Fibroblast of skin of left biceps (primary cell): ENCODE results near the gene ZNF608.

Experiments used
- DNase-seq, 2 experiments: peaks; one replicate each; pipeline ENCODE4 v3.0.0-alpha.2; 2013; ENCODE audit warnings: low read depth in 2 of 2

ZNF608 gene

DNA sequence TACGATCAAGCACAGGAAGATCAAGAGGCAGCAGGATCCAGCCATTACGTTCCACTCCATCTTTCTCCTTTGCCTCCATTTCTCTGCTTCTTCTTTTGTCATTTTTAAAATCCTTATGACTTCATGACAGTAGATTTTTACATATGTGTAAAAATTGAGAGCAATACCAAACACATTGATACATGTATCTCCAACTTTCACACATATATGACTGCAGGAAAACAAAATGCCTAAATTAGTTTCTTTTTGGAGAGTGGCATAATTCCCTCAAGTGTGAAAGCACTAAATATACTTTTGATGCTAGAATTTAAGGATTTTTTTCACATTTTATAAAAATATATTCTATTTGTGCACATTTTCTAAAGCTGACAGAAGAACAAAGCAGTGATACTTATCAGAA, 8.6 kb upstream of the ZNF608 start:
- DNase-seq, result no peak

DNA sequence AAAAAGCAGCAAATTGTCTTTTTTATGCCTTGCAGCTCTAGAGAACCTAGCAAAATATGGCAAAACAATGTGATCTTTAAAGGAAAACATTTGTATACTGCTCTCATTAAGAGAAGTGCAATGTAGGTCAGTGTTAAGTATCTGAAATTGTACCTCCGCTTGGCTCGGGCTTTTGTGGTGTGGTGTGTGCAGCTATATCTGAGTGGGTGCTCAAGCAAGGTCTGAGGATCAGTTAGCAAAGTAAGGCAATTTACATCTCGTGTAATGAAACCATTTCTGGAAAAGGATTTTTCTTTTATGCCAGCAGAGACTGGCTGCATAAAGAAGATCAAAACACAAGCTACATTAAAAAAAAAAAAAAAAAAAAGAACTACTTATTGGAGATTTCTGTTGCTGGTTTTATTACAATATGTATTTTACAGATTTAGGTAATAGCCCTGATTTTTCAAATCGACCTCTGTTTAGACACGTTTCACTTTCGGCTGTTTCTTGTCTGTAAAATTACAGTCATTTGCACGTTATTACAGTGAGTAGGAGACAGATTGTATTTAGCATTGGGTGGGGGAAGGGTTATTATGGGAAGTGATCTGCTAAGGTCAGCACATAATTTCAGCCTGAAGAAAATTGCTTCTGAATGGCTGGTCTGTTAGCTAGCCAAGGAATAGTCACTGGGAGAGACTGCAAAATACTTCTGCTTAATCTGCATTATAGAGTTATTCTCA, 7.9 kb upstream of the ZNF608 start:
- DNase-seq, result no peak

DNA sequence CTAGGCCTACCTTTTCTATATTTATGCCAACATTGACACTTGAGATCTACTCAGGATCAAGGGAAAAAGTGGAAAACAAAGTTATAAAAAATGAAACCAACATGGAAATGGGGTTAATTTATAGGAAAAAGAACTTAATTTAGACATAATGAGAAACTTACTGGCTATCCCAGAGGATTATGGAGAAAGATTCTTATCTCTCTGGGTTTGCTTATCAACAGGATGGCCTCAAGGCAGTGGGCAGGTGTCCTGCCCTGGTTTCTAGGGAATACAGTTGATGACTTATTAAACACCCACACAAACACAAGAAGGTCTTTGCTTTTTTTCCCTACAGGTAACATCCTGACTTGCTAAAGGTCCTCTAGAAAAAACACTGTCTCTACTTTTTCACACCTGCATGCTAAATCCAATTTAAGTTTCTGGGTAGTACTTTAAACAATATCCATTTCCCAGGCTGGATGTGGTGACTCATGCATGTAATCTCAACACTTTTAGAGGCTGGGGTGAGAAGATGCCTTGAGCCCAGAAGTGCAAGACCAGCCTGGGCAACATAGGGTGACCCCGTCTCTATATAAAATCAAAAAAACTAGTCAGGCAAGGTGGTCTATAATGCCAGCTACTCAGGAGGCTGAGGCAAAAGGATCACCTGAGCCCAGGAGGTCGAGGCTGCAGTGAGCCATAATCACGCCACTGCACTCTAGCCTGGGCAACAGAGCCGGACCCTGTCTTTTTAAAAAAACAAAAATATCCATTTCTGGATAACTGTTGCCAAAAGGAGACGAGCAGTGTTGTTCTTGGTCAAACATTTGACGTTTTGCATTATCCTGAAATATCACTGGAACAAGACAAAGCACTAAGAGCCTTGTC, 6.6 kb upstream of the ZNF608 start:
- DNase-seq, result no peak

DNA sequence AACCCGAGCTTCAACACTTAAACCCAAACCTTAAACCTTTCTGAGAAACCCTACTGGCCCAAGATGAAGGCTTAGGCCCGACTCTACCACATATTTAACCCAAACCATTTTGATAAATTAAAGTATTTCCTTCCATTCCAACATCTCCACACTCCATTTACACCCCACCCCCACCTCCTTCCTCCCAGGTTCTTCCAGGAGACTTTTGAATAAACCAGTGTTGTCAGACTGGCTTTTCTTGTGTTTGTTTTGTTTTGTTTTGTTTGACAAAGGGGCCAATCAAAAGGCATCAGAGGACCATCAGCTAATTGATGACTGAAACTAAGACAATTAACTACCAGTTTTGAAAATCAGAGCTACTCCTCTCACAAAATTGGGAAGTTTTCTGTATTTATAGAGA, 4.6 kb upstream of the ZNF608 start:
- no peak for DNase-seq

DNA sequence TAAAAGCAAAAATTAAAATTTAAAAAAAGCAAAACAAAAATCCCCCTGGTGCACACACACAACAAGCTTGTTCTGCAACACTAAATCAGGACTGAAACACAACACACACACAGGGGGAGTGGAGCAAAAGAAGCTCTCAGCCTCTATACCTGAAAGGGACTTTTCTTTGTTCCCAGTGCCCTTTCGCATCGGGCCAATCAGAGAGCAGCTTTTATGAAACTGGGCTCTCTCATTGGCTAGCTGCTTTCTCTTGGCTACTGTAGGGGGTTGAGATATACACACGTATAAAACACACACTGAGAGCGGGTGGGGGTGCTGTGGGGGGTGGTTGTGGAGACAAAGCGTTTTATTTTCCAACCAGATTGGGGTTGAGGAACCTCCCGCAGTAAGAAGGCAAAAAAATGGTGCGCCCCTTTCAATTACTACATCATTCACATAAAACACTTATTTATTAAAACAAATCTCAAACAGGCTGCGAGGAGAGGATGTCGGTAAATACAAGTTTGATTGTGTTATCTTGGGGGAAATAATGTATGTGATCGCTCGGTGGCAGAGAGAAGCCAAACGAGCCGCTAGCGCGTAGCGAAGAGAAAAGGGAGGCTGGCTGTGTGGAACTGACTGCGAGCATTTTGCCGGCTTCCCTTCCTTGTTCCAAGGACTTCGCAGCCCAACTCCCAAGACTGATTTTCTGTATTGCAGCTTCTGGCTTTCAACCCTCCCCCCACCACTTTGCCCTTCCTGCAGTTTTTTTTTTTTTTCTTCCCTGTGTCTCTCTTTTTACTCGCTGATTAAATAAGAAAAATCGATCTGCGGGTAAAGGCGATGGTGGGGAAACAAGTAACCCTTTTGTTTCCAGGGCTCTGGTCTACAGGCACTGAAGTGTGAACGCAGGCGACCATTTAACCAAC, 2.5 kb upstream of the ZNF608 start:
- peak; percentile 75 to 81 for DNase-seq

DNA sequence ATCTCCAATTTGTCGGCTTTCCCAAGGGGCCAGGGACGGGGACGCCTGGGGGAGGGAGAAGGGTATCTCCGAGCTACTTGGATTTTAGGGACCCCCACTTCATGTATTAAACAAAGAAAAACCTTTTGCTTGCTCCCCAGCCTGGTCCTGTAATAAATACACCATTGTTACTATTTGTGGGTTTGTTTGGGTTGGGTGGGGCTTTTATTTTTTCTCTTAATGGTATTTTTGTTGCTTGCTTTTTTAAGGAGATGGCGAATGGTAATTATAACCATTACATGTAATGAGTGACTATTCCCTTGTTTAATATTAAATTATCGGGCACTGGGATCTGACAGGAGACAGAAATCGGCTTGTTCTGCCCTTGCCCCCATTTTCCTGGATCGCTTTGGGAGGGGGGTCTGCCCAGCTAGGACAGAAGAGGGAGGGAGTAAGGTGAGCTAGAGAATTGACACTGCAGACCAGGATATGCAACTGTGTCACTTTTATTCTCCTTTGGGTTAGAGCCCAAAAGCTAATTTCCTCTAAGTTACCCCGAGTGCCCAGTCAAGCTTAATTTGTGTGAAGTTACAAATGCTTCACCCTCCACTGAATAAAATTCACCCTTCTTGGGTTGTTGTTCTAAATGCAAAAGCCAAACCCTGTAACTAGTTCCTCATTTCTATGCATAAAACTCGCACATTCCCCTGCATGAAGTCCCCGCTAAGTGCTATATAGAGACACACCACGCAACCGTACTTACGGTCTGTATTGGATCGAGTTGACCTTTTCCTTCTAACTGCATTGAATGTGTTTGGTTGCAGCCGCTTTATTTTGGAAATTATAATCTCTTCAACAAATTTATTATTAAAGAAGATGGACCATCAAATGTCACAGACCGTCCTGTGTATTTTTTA, 1.6 kb upstream of the ZNF608 start:
- no peak for DNase-seq

DNA sequence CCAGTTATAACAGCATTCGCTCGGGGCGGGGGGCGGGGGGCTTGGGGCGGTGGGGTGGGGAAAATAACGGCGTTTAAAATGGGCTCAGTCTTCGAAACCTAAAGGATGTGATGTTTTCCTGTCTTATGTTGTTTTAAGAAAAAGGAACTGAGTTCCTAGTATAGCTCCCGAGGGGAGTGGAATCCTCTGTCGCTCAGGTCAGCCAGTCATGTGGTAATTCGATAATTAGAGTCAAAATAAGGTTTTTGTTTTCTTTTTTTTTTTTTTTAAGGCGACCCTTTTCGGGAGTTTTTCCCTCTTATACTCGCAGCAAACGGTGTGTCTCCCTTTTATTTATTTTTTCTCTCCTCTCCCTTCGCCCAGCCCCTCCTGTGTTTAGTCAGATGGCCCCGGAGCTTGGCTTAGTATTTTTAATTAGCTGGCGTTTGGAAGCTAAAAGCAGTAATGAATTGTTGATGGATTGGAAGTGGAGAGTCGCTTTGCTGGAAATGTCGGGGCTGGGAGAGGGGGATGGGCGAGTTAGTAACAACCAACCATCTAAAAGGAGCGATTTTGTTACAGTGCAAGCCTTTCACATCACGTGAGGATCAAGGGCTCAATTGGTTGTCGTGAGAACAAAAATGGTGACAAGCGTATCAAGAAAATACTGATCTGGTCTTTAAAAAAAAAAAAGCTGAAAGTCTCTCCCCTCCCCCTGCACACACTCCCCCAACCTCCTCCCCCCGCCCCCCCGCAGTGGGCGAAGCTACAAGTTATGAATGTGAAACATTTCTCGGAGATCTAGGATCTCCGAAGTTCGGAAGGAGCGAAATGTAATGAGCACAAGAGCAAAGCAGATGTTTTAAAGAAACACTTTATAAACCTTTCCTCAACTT, 714 bp upstream of the ZNF608 start:
- DNase-seq, result peak; percentile 84 to 88

DNA sequence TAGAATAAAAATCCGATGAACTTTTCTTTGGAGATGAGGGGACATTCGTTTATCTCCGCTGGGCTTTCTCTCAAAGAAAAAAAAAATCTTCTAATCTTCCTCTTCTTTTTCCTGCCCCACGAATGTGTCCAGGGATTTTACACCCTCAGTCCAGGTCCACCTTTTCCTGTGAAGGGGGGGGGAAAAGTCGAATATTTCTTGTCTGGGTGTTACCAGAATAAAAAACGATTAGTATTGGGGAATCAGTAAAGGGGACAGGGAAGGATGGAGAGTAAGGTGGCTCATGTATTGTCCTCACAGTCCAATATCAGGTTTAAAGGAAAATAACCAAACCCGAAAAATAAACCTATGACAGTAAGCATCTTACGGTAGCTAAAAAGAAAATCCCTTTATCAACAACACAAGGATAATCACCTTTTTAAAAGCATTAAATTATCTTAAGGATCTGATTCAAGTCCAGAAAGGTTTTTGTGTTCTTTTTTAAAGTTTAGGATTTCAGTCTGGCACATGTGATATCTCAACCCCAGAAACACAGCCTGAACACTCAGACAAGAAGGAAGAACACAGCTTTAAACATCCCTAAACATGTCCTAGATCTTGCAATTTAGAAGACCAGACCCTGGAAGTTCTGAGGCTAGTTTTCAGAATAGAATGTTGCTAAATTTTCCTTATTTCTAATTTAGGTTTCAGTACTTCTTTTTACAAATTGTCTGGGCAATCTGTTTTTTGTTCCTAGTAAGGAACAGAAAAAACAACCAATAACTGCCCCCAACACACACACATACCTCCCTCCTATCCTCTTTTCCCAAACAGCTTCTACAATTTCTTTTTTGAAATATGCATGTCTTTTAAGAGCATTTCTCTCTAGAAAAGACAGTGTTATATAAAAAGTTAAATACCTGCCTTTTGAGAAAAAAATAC, 1.2 kb downstream of the ZNF608 start:
- DNase-seq, result no peak

DNA sequence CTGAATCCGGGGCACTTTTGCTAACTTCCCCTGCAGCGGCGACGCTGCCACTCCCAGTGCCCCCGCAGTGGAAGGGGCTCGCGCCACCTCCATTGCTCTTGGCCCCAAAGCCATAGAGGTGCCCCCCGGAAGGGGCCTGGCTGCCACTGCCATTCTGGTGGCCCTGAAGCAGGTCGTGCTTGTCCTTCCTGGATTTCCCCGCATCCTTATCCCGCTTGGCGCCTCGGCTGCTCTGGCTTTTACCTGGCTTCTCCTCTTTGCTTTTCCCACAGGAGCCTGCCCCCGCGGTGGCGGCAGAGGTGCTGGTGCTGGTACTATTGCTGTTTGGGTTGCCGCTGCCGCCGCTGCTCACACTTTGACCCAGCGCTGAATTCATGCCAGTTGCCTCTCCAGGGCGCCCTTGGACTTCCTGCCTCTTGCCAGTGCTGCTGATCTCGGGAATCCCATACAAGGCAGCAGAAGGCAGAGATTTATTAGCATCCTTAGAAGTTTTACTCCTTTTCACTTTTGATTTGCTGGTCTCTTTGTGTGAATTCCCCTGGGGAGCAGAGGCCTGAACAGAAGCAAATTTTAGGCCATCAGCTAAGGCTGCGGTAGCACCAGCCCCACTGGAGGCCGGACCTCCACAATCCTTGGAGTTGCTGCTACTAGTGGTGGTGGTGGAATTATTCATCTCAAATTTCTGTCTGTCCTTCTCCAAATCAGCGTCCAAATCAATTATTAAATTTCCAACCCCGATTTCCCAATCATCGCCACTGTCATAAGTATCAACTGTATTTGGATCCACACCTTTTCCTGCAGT, 2.1 kb downstream of the ZNF608 start:
- DNase-seq, result no peak

DNA sequence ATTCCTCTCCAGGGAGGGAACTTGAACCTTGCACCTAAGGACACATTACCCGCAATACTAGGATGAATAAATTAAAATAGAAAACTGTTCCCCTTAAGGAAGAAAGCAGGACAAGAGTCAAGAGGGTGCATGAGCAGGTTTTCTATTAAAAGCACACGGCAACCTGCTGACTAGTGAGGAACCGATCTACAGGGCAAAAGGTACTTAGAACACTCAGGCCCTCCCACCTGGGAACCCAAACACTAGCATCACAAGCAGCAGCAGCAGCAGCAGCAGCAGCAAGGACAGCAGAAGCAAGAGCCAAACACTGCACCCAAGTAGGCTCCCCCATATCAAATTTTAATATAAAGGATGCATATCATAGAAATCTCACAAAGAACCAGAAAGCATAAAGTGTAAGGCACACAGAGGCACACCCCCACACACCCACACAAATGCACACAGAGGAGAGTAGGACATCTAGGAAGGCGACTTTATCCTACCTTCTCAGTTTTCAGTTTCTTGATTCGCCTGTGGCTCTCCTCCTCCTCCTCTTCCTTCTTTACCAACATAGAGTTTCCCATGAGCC, 2.8 kb downstream of the ZNF608 start:
- no peak for DNase-seq

DNA sequence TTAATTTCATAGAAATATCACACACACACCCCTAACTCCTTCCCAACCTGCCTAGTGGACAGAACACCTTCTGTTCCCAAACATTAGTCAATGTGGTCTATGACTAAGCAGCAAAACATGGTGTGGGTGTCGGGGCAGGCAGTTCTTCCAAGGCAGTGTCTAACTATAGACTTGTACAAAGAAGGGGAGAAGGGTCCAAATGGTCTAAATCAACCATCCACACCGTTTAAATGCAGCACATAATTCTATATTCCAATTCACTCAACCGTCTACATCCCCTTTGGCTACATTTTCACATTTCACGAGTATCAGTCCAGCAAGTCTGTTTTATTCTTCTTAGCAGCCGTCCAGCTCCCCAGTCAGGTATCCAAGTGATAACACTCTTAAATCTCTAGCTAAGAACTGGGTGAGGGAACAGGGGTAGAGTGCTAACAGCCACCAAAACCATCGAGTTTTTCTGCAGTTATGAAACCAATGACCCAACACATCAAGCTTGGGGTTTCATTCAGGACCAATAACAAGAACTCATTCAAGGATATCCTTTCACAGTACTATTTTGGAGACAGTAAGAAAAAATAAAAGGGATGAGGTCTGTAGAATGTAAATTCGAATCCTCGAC, 3.3 kb downstream of the ZNF608 start:
- no peak for DNase-seq

DNA sequence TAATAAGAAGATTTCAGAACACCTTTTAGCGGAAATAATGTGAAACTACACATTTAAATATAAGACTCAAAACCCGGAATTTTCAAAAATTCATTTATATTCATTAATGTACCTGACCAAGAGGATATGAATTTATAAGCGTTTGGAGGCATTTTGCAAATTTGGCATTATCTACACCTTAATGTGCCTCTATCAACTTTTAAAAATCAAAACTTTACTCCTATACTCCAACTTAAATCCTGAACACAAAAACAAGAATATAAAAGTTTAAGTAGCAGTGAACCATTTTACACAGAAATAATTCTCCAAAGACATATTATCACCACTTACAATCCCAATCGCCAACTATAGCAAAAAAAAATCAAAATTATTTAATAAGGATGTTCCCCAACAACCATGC, 3.9 kb downstream of the ZNF608 start:
- no peak for DNase-seq

DNA sequence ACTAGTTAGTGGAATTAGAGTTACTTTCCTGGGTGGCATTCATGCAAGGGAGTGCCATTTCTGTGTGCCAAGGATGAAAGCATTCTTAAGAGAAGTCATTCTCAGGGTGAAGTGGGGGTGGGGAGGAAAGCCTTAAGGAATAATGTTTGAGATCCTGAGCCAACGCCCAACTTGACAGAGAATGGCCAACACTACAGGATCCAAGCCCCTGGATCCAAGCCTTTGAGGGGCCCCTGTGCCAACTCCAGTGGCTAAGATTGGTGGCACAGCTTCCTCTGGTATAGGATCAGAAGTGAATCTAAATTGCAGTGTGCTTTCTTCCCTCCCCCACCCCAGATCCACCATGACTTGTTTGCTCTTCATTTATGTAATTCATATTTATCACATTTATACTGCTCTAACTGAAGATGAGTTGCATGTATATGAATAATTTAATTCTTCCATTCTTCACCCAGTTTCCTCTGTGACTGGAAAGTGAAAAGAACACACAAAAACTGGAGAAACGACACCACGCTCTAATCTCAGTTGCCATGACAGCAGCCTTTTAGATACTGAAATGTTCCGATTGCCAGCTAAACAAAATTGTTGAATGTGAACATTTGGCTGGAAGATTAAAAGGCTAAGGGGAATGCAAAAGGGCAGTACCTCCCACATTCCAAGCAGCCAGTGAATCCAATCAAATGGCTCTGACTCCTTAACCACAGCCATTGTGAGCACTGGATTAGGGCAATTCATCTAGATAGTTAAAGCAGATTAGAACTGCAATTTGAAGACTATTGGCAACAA, 4.5 kb downstream of the ZNF608 start:
- peak; percentile 63 to 65 for DNase-seq

DNA sequence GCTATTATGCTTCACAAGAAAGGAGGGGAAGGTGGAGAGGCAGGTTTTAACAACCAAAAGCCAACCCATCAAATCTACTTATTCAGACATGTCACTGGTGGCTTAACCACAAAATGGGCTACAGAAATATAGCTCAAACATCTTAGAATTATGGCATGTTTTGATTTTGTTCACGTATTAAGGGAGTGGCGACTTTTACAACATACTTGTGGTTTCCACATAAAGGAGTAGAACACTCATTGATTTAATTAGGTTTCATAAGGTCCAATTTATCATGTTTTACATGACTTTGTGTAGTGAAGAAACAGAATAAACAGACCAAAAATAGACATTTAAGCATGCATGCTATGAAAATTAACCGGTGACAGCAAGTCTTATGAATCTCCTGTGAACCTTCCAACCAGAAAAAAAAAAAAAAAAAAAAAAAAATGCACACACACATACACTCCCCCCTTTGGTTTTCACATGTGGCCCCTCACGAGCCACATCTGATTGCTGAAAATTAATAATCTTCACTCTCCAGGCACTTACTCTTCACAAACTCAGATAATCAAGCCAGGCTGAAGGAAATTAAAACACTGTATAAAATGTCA, 5.4 kb downstream of the ZNF608 start:
- DNase-seq, result peak; percentile 79 to 83

DNA sequence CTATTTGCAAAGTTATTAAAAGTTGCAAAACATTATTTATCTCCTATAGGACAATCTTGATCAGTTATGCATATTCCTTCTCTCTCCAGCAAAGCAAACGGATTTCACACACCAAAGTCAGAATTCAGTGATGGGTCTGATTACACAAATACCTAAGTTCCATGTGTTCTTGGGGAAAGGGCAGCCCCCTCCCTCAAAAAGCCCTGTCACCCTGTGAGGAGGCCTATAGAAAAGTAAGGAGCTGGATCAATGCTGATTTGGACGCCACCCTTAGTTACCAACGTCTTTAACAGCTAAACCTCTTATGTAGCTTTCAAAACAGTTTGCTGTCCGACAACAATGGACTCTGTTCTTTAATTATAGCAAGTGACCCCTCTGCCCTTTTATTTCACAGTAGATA, 6.4 kb downstream of the ZNF608 start:
- no peak for DNase-seq

DNA sequence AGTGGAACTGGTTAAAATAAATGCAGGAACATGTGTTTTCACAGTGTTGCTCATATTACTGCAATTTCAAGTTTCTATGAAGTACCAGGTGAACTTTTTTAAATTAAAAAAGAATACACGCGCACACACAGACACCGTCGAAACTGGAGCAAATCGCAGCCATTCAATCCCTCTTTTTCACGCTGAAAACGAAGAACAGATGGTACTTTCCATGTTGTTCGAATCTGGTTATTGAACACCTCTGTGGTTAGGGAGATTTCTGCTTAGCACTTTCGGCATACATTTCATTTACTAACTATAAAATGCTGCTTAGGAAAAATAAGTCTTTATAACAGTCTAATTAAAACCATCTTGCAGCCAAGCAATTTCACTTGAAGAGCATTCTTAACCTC, 6.8 kb downstream of the ZNF608 start:
- DNase-seq, result no peak
